ENCODE data around the gene OR51B2. TPM values are rescaled to one million over a fixed set of nuclear protein-coding genes. Genes with fewer than 3 reads are reported as not detected.

Gene OR51B2
- polyA plus RNA-seq, 1 donor (not counting 4 experiments of a cell fraction or from before 2014, with no cell fraction given): not detected

GRCh38 chr11:5300251-5300650 is 23.8 kb downstream of the OR51B2 start:
- no peaks in the 10 kb centered on the region for H3K4me1 ChIP-seq (ENCODE audit: control insufficient read depth, extremely low read depth, insufficient read depth, low read length)
- TF ChIP-seq EZH2 (IDR thresholded peaks at IDR 0.05; ENCODE audit: low read length) (no peak), CTCF (optimal IDR thresholded peaks at IDR 0.05 in 1 of 3, IDR thresholded peaks at IDR 0.05 in 1 of 3, conservative IDR thresholded peaks at IDR 0.05 in 1 of 3; ENCODE audit: extremely low read depth in 1 of 3, insufficient read depth in 2 of 3, low read length in 3 of 3) (no peak)
- H3K9me1 ChIP-seq (ENCODE audit: control insufficient read depth, extremely low read depth, insufficient read depth, low read length): no peaks in the 10 kb centered on the region
- H2AFZ ChIP-seq (ENCODE audit: control insufficient read depth, low read length): no peak overlapping the region
- H3K4me3 ChIP-seq (ENCODE audit: control insufficient read depth in 2 of 3, extremely low read depth in 1 of 3, insufficient read depth in 2 of 3, low read depth in 1 of 3, low read length in 3 of 3): no peak overlapping the region
- H4K20me1 ChIP-seq (ENCODE audit: control insufficient read depth, extremely low read depth, insufficient read depth, low read length): no peaks in the 10 kb centered on the region
- H3K27me3 ChIP-seq (ENCODE audit: control insufficient read depth, extremely low read depth, insufficient read depth, low read length): no peaks in the 10 kb centered on the region
- no peaks in the 10 kb centered on the region for H3K36me3 ChIP-seq (ENCODE audit: control insufficient read depth in 2 of 2, extremely low read depth in 1 of 2, insufficient read depth in 2 of 2, low read length in 2 of 2)
- H3K9ac ChIP-seq (ENCODE audit: control insufficient read depth, extremely low read depth, insufficient read depth, low read length): no peak overlapping the region
- no peaks in the 10 kb centered on the region for H3K9me3 ChIP-seq (ENCODE audit: control insufficient read depth, low read depth, low read length)
- H3K79me2 ChIP-seq (ENCODE audit: control insufficient read depth, insufficient read depth, low read length): no peaks in the 10 kb centered on the region
- FAIRE-seq (no peak), DNase-seq (ENCODE audit: low read depth, low spot score) (no peak)
- dilution Hi-C loops (cut with MboI; ENCODE audit: extremely low pct_ligation_motif_present, low sequenced_read_pairs): no loop called here
- H3K27ac ChIP-seq (ENCODE audit: control insufficient read depth, insufficient read depth, low read length): no peak overlapping the region
- H3K4me2 ChIP-seq (ENCODE audit: control insufficient read depth, extremely low read depth, insufficient read depth, low read depth, low read length): no peak overlapping the region

GRCh38 chr11:5298451-5298850 is 25.6 kb downstream of the OR51B2 start:
- Histone ChIP-seq H3K9me1 (ENCODE audit: control insufficient read depth, extremely low read depth, insufficient read depth, low read length) (no peaks in the 10 kb centered on the region), H3K27me3 (ENCODE audit: control insufficient read depth, extremely low read depth, insufficient read depth, low read length) (no peaks in the 10 kb centered on the region), H3K36me3 (ENCODE audit: control insufficient read depth in 2 of 2, extremely low read depth in 1 of 2, insufficient read depth in 2 of 2, low read length in 2 of 2) (no peaks in the 10 kb centered on the region), H3K4me2 (ENCODE audit: control insufficient read depth, extremely low read depth, insufficient read depth, low read depth, low read length) (no peak overlapping the region), H3K79me2 (ENCODE audit: control insufficient read depth, insufficient read depth, low read length) (no peaks in the 10 kb centered on the region), H3K4me1 (ENCODE audit: control insufficient read depth, extremely low read depth, insufficient read depth, low read length) (no peaks in the 10 kb centered on the region), H2AFZ (ENCODE audit: control insufficient read depth, low read length) (no peak overlapping the region), H3K9me3 (ENCODE audit: control insufficient read depth, low read depth, low read length) (no peaks in the 10 kb centered on the region), H3K9ac (ENCODE audit: control insufficient read depth, extremely low read depth, insufficient read depth, low read length) (no peak overlapping the region), H3K4me3 (ENCODE audit: control insufficient read depth in 2 of 3, extremely low read depth in 1 of 3, insufficient read depth in 2 of 3, low read depth in 1 of 3, low read length in 3 of 3) (no peak overlapping the region), H4K20me1 (ENCODE audit: control insufficient read depth, extremely low read depth, insufficient read depth, low read length) (no peaks in the 10 kb centered on the region), H3K27ac (ENCODE audit: control insufficient read depth, insufficient read depth, low read length) (no peak overlapping the region)
- FAIRE-seq (no peak), DNase-seq (ENCODE audit: low read depth, low spot score) (no peak)
- no peak for TF ChIP-seq EZH2 (IDR thresholded peaks at IDR 0.05; ENCODE audit: low read length)
- dilution Hi-C loops (cut with MboI; ENCODE audit: extremely low pct_ligation_motif_present, low sequenced_read_pairs): no loop called here

- no peaks in the 10 kb centered on the region for H3K9me3 ChIP-seq (ENCODE audit: control insufficient read depth, low read depth, low read length)
- no peak overlapping the region for H3K27ac ChIP-seq (ENCODE audit: control insufficient read depth, insufficient read depth, low read length)
- dilution Hi-C loops (cut with MboI; ENCODE audit: extremely low pct_ligation_motif_present, low sequenced_read_pairs): no loop called here
- no peaks in the 10 kb centered on the region for H3K4me1 ChIP-seq (ENCODE audit: control insufficient read depth, extremely low read depth, insufficient read depth, low read length)
- H3K79me2 ChIP-seq (ENCODE audit: control insufficient read depth, insufficient read depth, low read length): no peaks in the 10 kb centered on the region
- DNase-seq (ENCODE audit: low read depth, low spot score) (no peak), FAIRE-seq (no peak)
- H3K9me1 ChIP-seq (ENCODE audit: control insufficient read depth, extremely low read depth, insufficient read depth, low read length): no peaks in the 10 kb centered on the region
- H3K36me3 ChIP-seq (ENCODE audit: control insufficient read depth in 2 of 2, extremely low read depth in 1 of 2, insufficient read depth in 2 of 2, low read length in 2 of 2): no peaks in the 10 kb centered on the region
- H4K20me1 ChIP-seq (ENCODE audit: control insufficient read depth, extremely low read depth, insufficient read depth, low read length): no peaks in the 10 kb centered on the region
- H3K27me3 ChIP-seq (ENCODE audit: control insufficient read depth, extremely low read depth, insufficient read depth, low read length): no peaks in the 10 kb centered on the region
- no peak overlapping the region for H2AFZ ChIP-seq (ENCODE audit: control insufficient read depth, low read length)
- no peak for TF ChIP-seq CTCF (optimal IDR thresholded peaks at IDR 0.05 in 1 of 3, IDR thresholded peaks at IDR 0.05 in 1 of 3, conservative IDR thresholded peaks at IDR 0.05 in 1 of 3; ENCODE audit: extremely low read depth in 1 of 3, insufficient read depth in 2 of 3, low read length in 3 of 3)
- TF ChIP-seq EZH2 (IDR thresholded peaks at IDR 0.05; ENCODE audit: low read length): no peak
- H3K9ac ChIP-seq (ENCODE audit: control insufficient read depth, extremely low read depth, insufficient read depth, low read length): no peak overlapping the region
- no peak overlapping the region for H3K4me3 ChIP-seq (ENCODE audit: control insufficient read depth in 2 of 3, extremely low read depth in 1 of 3, insufficient read depth in 2 of 3, low read depth in 1 of 3, low read length in 3 of 3)
- no peak overlapping the region for H3K4me2 ChIP-seq (ENCODE audit: control insufficient read depth, extremely low read depth, insufficient read depth, low read depth, low read length)
Observed at GRCh38 chr11:5297721-5298323, 26.3 kb downstream of the OR51B2 start.

Data from keratinocyte (primary cell).